HepG2 (cell line): ENCODE measurements around the gene CCDC201. TPM values are rescaled to one million over a fixed set of nuclear protein-coding genes. Genes with fewer than 3 reads are reported as not detected.

Source experiments
- CREBL2 ChIP-seq: sonication (generic); formaldehyde crosslinking; IDR thresholded peaks from 2 replicates; pipeline ENCODE4 v1.8.1; 2023; ENCODE audit warnings: missing genetic modification reagents, mild to moderate bottlenecking, borderline replicate concordance
- KDM6A ChIP-seq: IDR thresholded peaks from 2 replicates; pipeline ENCODE4 v1.6.1; 2016; ENCODE audit warnings: low read depth
- KLF12 ChIP-seq: sonication (generic); formaldehyde crosslinking; IDR thresholded peaks from 2 replicates; pipeline ENCODE4 v1.4.0; 2020; ENCODE audit warnings: missing genetic modification reagents, borderline replicate concordance
- KLF6 ChIP-seq: IDR thresholded peaks from 2 replicates; pipeline ENCODE4 v1.8.0; 2016; ENCODE audit warnings: missing biosample characterization, missing genetic modification reagents
- SIX1 ChIP-seq: sonication (generic); formaldehyde crosslinking; IDR thresholded peaks from 2 replicates; pipeline ENCODE4 v1.4.0; 2020; ENCODE audit warnings: missing genetic modification reagents, borderline replicate concordance
- ZHX2 ChIP-seq, 2 experiments: sonication (generic) in 1 of 2; formaldehyde crosslinking in 1 of 2; IDR thresholded peaks; 2 replicates each; pipeline versions ENCODE4 v1.6.1 to v1.9.0; 2014 to 2022; ENCODE audit warnings: antibody characterized with exemption in 1 of 2, borderline replicate concordance in 1 of 2, inconsistent platforms in 1 of 2, low read depth in 1 of 2, missing genetic modification reagents in 1 of 2
- ZNF263 ChIP-seq: sonication (generic); formaldehyde crosslinking; IDR thresholded peaks from 2 replicates; pipeline ENCODE4 v1.4.0; 2020; ENCODE audit warnings: missing genetic modification reagents
- polyA plus RNA-seq, 8 experiments: library from polyadenylated mRNA; depleted of rRNA in 3 of 8; stranded (reverse) in 7 of 8; unstranded in 1 of 8; fragments of >200 nt; fragmentation: Illumina TruSeq in 4 of 8; extraction: Trizol in 4 of 8; gene quantifications; 2 replicates each; pipeline versions ENCODE4 v1.2.1 to v1.2.3, GENCODE V29; 2011 to 2016; ENCODE audit warnings: low read depth in 4 of 8, missing spikeins in 1 of 8, mixed read lengths in 1 of 8; ENCODE audit not compliant: insufficient read depth in 1 of 8
- total RNA-seq, 5 experiments: library from RNA; depleted of rRNA; stranded (reverse); fragments of >200 nt; fragmentation: Illumina TruSeq; extraction: Trizol; gene quantifications; 2 replicates each; pipeline ENCODE4 v1.2.3, GENCODE V29; 2016; ENCODE audit warnings: low read depth in 1 of 5

CCDC201 gene
- total and polyA plus RNA-seq, 2 of the 13 experiments (the other 11 are each of a cell fraction or from before 2014, with no cell fraction given): 0.92 TPM; not detected in 1

- TF ChIP-seq CREBL2 (CRISPR knock-in tag) (no peak), ZHX2 (IDR thresholded peaks at IDR 0.05; ENCODE audit: low read depth) (0 out of 2 replicates have a peak, but pooled peaks have one; percentile 10), ZHX2 (CRISPR knock-in tag; IDR thresholded peaks at IDR 0.05; ENCODE audit: borderline replicate concordance) (peak; percentile 55; the same call in 1 of the 2 replicates), KDM6A (CRISPR knock-in tag) (0 out of 2 replicates have a peak, but pooled peaks have one; percentile 10), KLF6 (CRISPR knock-in tag) (peak; percentile 28; the same call in 1 of the 2 replicates), ZNF263 (CRISPR knock-in tag) (0 out of 2 replicates have a peak, but pooled peaks have one; percentile 40), SIX1 (no peak), KLF12 (CRISPR knock-in tag) (peak; percentile 32; the same call in 1 of the 2 replicates)
Measured at GRCh38 chr7:45892407-45893035, 19.6 kb upstream of the CCDC201 start (continued).
